Right hindlimb (tissue), 1 donor: ENCODE results near the gene PAK1IP1.
"Not testable (repeated sequence)": the region's sequence is repeated elsewhere in the genome, so short reads cannot be mapped to it uniquely, and the experiment has no call there.

Experiments used
- DNase-seq: peaks from one replicate; pipeline ENCODE4 v3.0.0-alpha.2; 2018

The PAK1IP1 gene

GRCh38 chr6:10694302-10695085 lies at the start of gene PAK1IP1, which contains the start of gene C6orf52:
Gene PAK1IP1 (plus strand): TSS chr6:10694972. CDS start chr6:10694986, 14 bp downstream.
Gene C6orf52 (minus strand): TSS chr6:10694616. CDS start chr6:10687550, 7,066 bp downstream.
- DNase-seq, result peak; percentile 96

- DNase-seq, result no peak
These were observed 39.2 kb upstream of the PAK1IP1 start for GRCh38 chr6:10655508-10656055.

GRCh38 chr6:10658910-10659698 lies 35.7 kb upstream of the PAK1IP1 start:
- no peak for DNase-seq

GRCh38 chr6:10659699-10660348 lies 34.9 kb upstream of the PAK1IP1 start:
- DNase-seq, result no peak

- not testable (repeated sequence) for DNase-seq
These were observed 34.2 kb upstream of the PAK1IP1 start for GRCh38 chr6:10660431-10661191.

GRCh38 chr6:10662207-10662606 lies 32.6 kb upstream of the PAK1IP1 start:
- DNase-seq, result no peak

- DNase-seq, result no peak
These were observed 32.0 kb upstream of the PAK1IP1 start for GRCh38 chr6:10662742-10663141.

GRCh38 chr6:10665595-10665994 lies 29.2 kb upstream of the PAK1IP1 start:
- not testable (repeated sequence) for DNase-seq

GRCh38 chr6:10668126-10668917 lies 26.4 kb upstream of the PAK1IP1 start:
- DNase-seq, result no peak

GRCh38 chr6:10676403-10676802 lies 18.4 kb upstream of the PAK1IP1 start:
- no peak for DNase-seq

GRCh38 chr6:10678456-10678855 lies 16.3 kb upstream of the PAK1IP1 start:
- DNase-seq, result no peak

- no peak for DNase-seq
These were observed 13.0 kb upstream of the PAK1IP1 start for GRCh38 chr6:10681795-10682194.

GRCh38 chr6:10682355-10682988 lies 12.3 kb upstream of the PAK1IP1 start:
- DNase-seq, result no peak

GRCh38 chr6:10684618-10685017 lies 10.2 kb upstream of the PAK1IP1 start:
- no peak for DNase-seq

- no peak for DNase-seq
These were observed 9.5 kb upstream of the PAK1IP1 start for GRCh38 chr6:10685092-10685915.

GRCh38 chr6:10686901-10687300 lies 7.9 kb upstream of the PAK1IP1 start:
- no peak for DNase-seq

- DNase-seq, result no peak
These were observed 7.2 kb upstream of the PAK1IP1 start for GRCh38 chr6:10687582-10687981.

- DNase-seq, result no peak
These were observed 3.9 kb upstream of the PAK1IP1 start for GRCh38 chr6:10690651-10691445.

GRCh38 chr6:10692965-10693538 lies 1.7 kb upstream of the PAK1IP1 start:
- DNase-seq, result no peak
